ENCODE data around the gene OSBP2.
"Not testable (repeated sequence)": the region's sequence is repeated elsewhere in the genome, so short reads cannot be mapped to it uniquely, and the experiment has no call there.

OSBP2 gene

DNA sequence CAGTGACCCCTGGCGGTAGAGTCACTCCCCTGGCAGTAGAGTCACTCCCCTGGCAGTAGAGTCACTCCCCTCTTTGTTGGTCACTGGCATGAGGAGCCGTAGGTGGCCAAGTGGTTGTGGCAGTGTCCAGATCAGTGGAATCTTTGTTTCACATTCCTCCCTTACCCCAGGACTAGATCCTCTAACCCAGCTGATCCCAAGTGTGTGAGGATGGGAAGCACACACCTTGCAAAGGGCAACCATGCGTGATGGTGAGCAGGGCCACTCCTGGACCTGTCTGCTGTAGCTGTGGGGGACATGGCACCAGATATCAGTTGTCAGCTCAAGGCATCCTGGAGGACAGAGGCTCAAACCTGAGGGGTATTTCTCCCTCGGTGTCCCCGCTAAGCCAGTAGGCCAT is 37.8 kb downstream of the OSBP2 start:
- H3K36me3 ChIP-seq (ENCODE audit: control insufficient read depth in 5 of 5, insufficient read depth in 5 of 5, low read length in 5 of 5), result no peaks in the 10 kb centered on the region
- H3K27ac ChIP-seq (ENCODE audit: low read depth, low read length), result no peak overlapping the region
- no peak overlapping the region for H3K9ac ChIP-seq (ENCODE audit: low read length in 5 of 5)
- H3K9me3 ChIP-seq (ENCODE audit: control insufficient read depth in 5 of 5, low read length in 5 of 5), result no peaks in the 10 kb centered on the region
- no peak overlapping the region for H3K4me3 ChIP-seq (ENCODE audit: low read depth in 1 of 5, low read length in 5 of 5)
- no peaks in the 10 kb centered on the region for H3K4me1 ChIP-seq (ENCODE audit: control insufficient read depth in 5 of 5, insufficient read depth in 5 of 5, low read length in 5 of 5)
- no peaks in the 10 kb centered on the region for H3K27me3 ChIP-seq (ENCODE audit: control insufficient read depth in 5 of 5, insufficient read depth in 4 of 5, low read length in 5 of 5)

DNA sequence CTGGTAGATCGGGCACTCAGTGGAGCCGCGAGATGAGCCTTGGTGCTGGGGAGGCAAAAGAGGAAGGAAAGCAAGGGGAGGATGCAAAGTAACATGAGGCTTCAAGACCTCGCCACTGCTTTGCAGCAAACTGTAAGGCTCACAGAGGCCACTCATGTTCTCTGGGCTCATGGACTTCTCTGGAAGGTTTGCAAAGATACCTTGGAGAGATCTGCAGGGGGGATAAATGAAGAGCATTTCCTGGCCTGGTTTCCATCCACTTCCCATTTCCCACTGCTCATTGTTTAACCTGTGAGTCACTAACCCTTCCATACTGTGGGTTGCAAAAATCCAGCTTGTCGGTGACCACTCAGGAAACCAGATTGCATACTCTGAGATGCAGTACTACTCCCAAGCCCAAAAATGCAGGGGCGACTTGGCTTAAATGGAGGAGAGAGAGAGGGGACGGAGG is 38.5 kb downstream of the OSBP2 start:
- Histone ChIP-seq H3K9ac (ENCODE audit: low read length in 5 of 5) (no peak overlapping the region), H3K27ac (ENCODE audit: low read depth, low read length) (no peak overlapping the region), H3K9me3 (ENCODE audit: control insufficient read depth in 5 of 5, low read length in 5 of 5) (no peaks in the 10 kb centered on the region), H3K4me3 (ENCODE audit: low read depth in 1 of 5, low read length in 5 of 5) (no peak overlapping the region), H3K4me1 (ENCODE audit: control insufficient read depth in 5 of 5, insufficient read depth in 5 of 5, low read length in 5 of 5) (no peaks in the 10 kb centered on the region), H3K27me3 (ENCODE audit: control insufficient read depth in 5 of 5, insufficient read depth in 4 of 5, low read length in 5 of 5) (no peaks in the 10 kb centered on the region), H3K36me3 (ENCODE audit: control insufficient read depth in 5 of 5, insufficient read depth in 5 of 5, low read length in 5 of 5) (no peaks in the 10 kb centered on the region)

DNA sequence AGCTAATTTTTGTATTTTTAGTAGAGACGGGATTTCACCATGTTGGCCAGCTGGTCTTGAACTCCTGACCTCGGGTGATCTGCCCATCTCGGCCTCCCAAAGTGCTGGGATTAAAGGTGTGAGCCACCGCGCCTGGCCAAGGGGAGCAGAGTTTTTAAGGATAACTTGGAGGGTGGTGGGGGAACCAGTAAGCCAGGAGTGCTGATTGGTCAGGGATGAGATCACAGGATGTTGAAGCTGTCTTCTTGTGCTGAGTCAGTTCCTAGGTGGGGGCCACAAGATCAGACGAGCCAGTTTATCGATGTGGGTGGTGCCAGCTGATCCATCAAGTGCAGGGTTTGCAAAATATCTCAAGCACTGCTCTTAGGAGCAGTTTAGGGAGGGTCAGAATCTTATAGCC is 45.3 kb downstream of the OSBP2 start:
- H3K9ac ChIP-seq (ENCODE audit: low read length in 5 of 5); H3K9me3 ChIP-seq (ENCODE audit: control insufficient read depth in 5 of 5, low read length in 5 of 5); H3K36me3 ChIP-seq (ENCODE audit: control insufficient read depth in 5 of 5, insufficient read depth in 5 of 5, low read length in 5 of 5); H3K27me3 ChIP-seq (ENCODE audit: control insufficient read depth in 5 of 5, insufficient read depth in 4 of 5, low read length in 5 of 5); H3K4me3 ChIP-seq (ENCODE audit: low read depth in 1 of 5, low read length in 5 of 5); H3K27ac ChIP-seq (ENCODE audit: low read depth, low read length): not testable (repeated sequence)
- H3K4me1 ChIP-seq (ENCODE audit: control insufficient read depth in 5 of 5, insufficient read depth in 5 of 5, low read length in 5 of 5), result peaks cover 0 to 13% (median 3%) of the 10 kb centered on the region in 5 donors

DNA sequence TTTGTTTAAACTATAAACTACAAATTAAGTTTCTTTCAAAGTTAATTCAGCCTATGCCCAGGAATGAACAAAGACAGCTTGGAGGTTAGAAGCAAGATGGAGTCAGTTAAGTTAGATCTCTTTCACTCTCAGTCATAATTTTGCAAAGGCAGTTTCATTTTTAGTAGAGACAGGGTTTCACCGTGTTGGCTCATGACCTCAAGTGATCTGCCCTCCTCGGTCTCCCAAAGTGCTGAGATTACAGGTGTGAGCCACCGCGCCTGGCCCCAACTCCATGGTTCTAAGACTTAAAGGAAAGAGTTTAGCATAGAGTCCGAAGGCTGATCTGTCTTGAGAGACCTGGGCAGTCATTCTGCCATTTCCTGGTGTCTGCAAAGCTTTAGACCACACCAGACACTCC is 45.8 kb downstream of the OSBP2 start:
- H3K9ac ChIP-seq (ENCODE audit: low read length in 5 of 5); H3K4me3 ChIP-seq (ENCODE audit: low read depth in 1 of 5, low read length in 5 of 5); H3K9me3 ChIP-seq (ENCODE audit: control insufficient read depth in 5 of 5, low read length in 5 of 5); H3K36me3 ChIP-seq (ENCODE audit: control insufficient read depth in 5 of 5, insufficient read depth in 5 of 5, low read length in 5 of 5); H3K27ac ChIP-seq (ENCODE audit: low read depth, low read length); H3K27me3 ChIP-seq (ENCODE audit: control insufficient read depth in 5 of 5, insufficient read depth in 4 of 5, low read length in 5 of 5): not testable (repeated sequence)
- peaks cover 0 to 13% (median 3%) of the 10 kb centered on the region in 5 donors for H3K4me1 ChIP-seq (ENCODE audit: control insufficient read depth in 5 of 5, insufficient read depth in 5 of 5, low read length in 5 of 5)

DNA sequence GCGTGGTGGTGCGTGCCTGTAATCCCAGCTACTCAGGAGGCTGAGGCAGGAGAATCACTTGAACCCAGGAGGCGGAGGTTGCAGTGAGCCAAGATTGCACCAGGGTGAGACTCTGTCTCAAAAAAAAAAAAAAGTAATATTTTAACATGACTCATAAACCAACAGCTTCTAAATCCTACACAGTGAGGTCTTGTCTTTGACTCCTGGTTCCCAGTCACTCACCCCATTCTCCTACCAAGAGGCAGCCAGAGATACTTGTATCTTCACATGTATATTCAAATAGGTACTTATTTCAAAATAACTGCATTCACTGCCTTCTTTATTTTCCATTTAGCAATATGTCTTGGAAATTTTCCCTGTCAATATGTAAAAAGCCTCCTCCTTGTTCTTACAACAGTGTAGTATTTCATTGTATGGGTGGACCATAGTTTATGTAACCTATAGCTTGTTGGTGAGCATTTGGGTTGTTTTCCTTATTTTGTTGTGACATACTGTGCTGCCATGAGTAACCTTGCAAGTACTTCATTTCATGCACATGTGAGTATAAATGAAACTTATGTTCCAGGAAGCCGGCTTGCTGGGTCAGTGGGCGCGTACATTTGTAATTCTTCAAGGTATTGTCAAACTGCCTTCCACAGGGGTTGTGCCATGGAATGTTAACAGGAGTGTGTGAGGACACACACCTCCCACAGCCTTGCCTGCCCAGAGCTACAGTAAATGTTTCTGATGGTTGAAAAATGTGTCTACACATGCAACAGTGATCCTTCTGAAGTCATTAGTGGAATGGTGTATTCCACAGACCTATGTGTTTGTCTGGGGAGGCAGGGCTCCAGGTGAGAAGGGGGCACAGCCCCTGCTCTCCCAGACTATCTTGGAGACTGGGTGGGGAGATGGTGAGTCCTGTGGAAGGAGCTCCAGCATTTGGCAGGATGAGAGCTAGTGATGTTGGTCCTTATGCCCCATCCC is 47.9 kb downstream of the OSBP2 start:
- H3K9ac ChIP-seq (ENCODE audit: low read length in 5 of 5), result no peak overlapping the region
- H3K4me3 ChIP-seq (ENCODE audit: low read depth in 1 of 5, low read length in 5 of 5), result no peak overlapping the region
- no peaks in the 10 kb centered on the region for H3K36me3 ChIP-seq (ENCODE audit: control insufficient read depth in 5 of 5, insufficient read depth in 5 of 5, low read length in 5 of 5)
- H3K9me3 ChIP-seq (ENCODE audit: control insufficient read depth in 5 of 5, low read length in 5 of 5), result no peaks in the 10 kb centered on the region
- H3K27ac ChIP-seq (ENCODE audit: low read depth, low read length), result no peak overlapping the region
- H3K27me3 ChIP-seq (ENCODE audit: control insufficient read depth in 5 of 5, insufficient read depth in 4 of 5, low read length in 5 of 5), result peaks cover 0 to 6% (median 3%) of the 10 kb centered on the region in 5 donors
- H3K4me1 ChIP-seq (ENCODE audit: control insufficient read depth in 5 of 5, insufficient read depth in 5 of 5, low read length in 5 of 5), result peaks cover 0 to 13% (median 3%) of the 10 kb centered on the region in 5 donors

DNA sequence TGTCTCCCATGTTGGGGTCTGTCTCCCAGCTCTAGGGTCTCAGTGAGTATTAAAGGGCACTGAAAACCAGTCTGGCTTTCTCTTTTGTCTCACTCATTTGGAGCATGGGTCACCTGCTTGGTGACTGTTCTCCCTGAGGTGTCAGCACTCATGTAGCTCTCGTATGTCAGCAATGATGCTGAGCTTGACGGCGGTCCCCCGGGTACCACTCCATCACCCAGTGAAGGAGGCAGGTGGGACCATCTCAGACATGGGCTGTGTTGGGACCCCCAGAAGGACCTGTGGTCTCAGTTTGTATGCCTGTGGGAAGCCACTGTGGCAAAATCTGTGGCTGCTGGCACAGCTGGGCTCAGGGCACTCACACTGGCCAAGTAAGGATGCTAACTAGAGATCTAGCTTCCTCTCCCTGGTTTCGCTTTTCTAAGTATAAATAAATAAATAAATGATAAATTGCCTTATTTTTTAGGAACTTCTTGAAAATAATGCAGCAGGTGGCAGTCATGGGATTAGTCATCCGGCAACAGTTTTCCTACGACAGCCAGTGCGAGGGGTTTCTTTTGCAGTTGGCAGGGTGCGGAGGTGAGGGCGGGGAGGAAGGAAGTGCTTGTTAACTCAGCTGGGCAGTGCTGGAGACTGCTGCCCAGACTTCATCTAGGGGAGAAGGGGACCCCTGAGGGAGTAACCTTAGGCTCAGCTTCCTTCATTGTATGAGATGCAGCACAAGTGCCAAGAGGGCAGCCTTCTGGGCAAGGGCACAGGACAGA is 48.8 kb downstream of the OSBP2 start:
- peaks cover 0 to 13% (median 3%) of the 10 kb centered on the region in 5 donors for H3K4me1 ChIP-seq (ENCODE audit: control insufficient read depth in 5 of 5, insufficient read depth in 5 of 5, low read length in 5 of 5)
- H3K36me3 ChIP-seq (ENCODE audit: control insufficient read depth in 5 of 5, insufficient read depth in 5 of 5, low read length in 5 of 5), result no peaks in the 10 kb centered on the region
- no peak overlapping the region for H3K9ac ChIP-seq (ENCODE audit: low read length in 5 of 5)

DNA sequence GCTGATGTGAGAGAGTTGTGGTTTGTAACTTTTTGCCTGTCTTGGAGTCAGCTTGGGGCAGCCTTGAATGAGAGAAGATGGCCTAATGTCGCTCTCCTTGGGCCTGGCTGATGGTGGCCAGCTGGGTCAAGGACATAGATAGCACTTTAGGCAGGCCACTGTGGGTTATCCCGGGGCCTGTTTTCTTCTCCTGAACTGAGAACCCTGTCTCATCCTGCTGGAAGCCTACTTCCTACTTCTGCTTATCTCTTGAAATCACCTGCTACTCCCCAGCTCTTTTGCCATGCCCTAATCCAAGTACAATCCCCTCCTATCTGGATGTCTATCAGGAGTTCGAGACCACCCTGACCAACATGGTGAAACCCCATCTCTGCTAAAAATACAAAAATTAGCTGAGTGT is 49.5 kb downstream of the OSBP2 start:
- no peaks in the 10 kb centered on the region for H3K9me3 ChIP-seq (ENCODE audit: control insufficient read depth in 5 of 5, low read length in 5 of 5)
- peaks cover 0 to 5% (median 3%) of the 10 kb centered on the region in 5 donors for H3K27me3 ChIP-seq (ENCODE audit: control insufficient read depth in 5 of 5, insufficient read depth in 4 of 5, low read length in 5 of 5)
- H3K36me3 ChIP-seq (ENCODE audit: control insufficient read depth in 5 of 5, insufficient read depth in 5 of 5, low read length in 5 of 5), result no peaks in the 10 kb centered on the region
- H3K27ac ChIP-seq (ENCODE audit: low read depth, low read length), result no peak overlapping the region
- no peak overlapping the region for H3K9ac ChIP-seq (ENCODE audit: low read length in 5 of 5)
- H3K4me1 ChIP-seq (ENCODE audit: control insufficient read depth in 5 of 5, insufficient read depth in 5 of 5, low read length in 5 of 5), result peaks cover 0 to 13% (median 3%) of the 10 kb centered on the region in 5 donors
- H3K4me3 ChIP-seq (ENCODE audit: low read depth in 1 of 5, low read length in 5 of 5), result no peak overlapping the region

More for the DNA sequence above, 48.8 kb downstream of the OSBP2 start:
- no peak overlapping the region for H3K27ac ChIP-seq (ENCODE audit: low read depth, low read length)
- H3K4me3 ChIP-seq (ENCODE audit: low read depth in 1 of 5, low read length in 5 of 5), result no peak overlapping the region
- H3K27me3 ChIP-seq (ENCODE audit: control insufficient read depth in 5 of 5, insufficient read depth in 4 of 5, low read length in 5 of 5), result peaks cover 0 to 6% (median 3%) of the 10 kb centered on the region in 5 donors
- no peaks in the 10 kb centered on the region for H3K9me3 ChIP-seq (ENCODE audit: control insufficient read depth in 5 of 5, low read length in 5 of 5)

DNA sequence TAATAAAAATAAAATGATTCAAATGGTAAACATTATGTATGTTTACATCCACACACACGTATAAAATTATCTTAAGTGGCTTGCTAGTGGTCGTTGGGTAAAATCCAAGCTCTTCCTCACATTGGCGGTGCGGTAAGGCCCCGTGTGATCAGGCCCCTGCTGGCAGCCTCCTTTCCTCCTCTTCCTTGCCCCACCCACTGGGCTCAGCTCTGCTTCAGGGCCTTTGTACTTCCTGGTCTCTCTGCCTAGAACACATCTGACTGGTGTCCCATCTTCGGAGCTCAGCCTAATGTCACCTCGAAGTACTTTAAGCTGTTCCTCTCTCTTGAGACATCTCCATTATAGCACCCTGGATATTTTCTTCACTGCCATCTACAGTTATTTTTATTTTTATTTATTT is 52.8 kb downstream of the OSBP2 start:
- Histone ChIP-seq H3K27me3 (ENCODE audit: control insufficient read depth in 5 of 5, insufficient read depth in 4 of 5, low read length in 5 of 5) (peaks cover 0 to 2% (median 0%) of the 10 kb centered on the region in 5 donors), H3K4me3 (ENCODE audit: low read depth in 1 of 5, low read length in 5 of 5) (no peak overlapping the region), H3K36me3 (ENCODE audit: control insufficient read depth in 5 of 5, insufficient read depth in 5 of 5, low read length in 5 of 5) (no peaks in the 10 kb centered on the region), H3K27ac (ENCODE audit: low read depth, low read length) (no peak overlapping the region), H3K9ac (ENCODE audit: low read length in 5 of 5) (no peak overlapping the region), H3K4me1 (ENCODE audit: control insufficient read depth in 5 of 5, insufficient read depth in 5 of 5, low read length in 5 of 5) (peaks cover 0 to 13% (median 3%) of the 10 kb centered on the region in 5 donors), H3K9me3 (ENCODE audit: control insufficient read depth in 5 of 5, low read length in 5 of 5) (no peaks in the 10 kb centered on the region)

DNA sequence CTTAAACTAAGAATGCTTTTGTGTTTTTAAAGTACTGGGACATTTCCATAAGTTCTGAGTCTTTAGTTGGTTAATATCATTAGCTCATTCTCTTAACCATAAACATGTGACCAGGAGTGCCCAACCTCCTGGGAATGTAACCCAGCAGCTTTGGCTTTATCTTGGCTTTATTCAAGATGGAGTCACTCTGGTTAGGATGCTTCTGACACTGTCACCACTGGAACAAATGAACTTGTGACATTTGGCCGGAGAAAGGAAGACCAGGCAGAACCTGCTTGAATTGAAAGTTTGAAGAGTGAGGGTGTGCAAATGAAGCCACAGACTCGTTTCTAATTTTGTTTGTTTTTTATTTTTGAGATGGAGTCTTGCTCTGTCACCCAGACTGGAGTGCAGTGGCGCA is 54.6 kb downstream of the OSBP2 start:
- no peak overlapping the region for H3K9ac ChIP-seq (ENCODE audit: low read length in 5 of 5)
- H3K4me1 ChIP-seq (ENCODE audit: control insufficient read depth in 5 of 5, insufficient read depth in 5 of 5, low read length in 5 of 5), result no peaks in the 10 kb centered on the region
- no peaks in the 10 kb centered on the region for H3K36me3 ChIP-seq (ENCODE audit: control insufficient read depth in 5 of 5, insufficient read depth in 5 of 5, low read length in 5 of 5)
- H3K4me3 ChIP-seq (ENCODE audit: low read depth in 1 of 5, low read length in 5 of 5), result no peak overlapping the region
- H3K27me3 ChIP-seq (ENCODE audit: control insufficient read depth in 5 of 5, insufficient read depth in 4 of 5, low read length in 5 of 5), result no peaks in the 10 kb centered on the region
- H3K9me3 ChIP-seq (ENCODE audit: control insufficient read depth in 5 of 5, low read length in 5 of 5), result no peaks in the 10 kb centered on the region
- H3K27ac ChIP-seq (ENCODE audit: low read depth, low read length), result no peak overlapping the region

DNA sequence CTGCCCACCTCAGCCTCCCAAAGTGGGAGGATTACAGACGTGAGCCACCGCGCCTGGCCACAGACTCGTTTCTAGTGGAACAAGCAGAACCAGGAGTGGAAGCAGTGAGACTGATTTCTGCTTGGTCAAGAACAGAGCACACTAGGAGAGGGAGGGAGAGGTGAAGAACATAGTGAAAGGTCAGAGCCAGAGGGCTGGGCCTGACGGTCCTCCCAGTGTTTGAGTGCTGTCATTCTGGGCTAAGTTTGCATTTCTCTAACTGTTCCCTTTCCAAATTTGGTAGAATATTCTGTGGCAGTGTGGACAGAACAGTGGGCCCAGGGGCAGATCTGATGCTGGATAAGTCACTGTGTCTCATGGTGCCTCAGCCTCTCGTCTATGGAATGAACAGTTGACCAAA is 55.2 kb downstream of the OSBP2 start:
- no peak overlapping the region for H3K27ac ChIP-seq (ENCODE audit: low read depth, low read length)
- H3K36me3 ChIP-seq (ENCODE audit: control insufficient read depth in 5 of 5, insufficient read depth in 5 of 5, low read length in 5 of 5), result no peaks in the 10 kb centered on the region
- no peak overlapping the region for H3K4me3 ChIP-seq (ENCODE audit: low read depth in 1 of 5, low read length in 5 of 5)
- no peaks in the 10 kb centered on the region for H3K4me1 ChIP-seq (ENCODE audit: control insufficient read depth in 5 of 5, insufficient read depth in 5 of 5, low read length in 5 of 5)
- H3K9me3 ChIP-seq (ENCODE audit: control insufficient read depth in 5 of 5, low read length in 5 of 5), result no peaks in the 10 kb centered on the region
- H3K9ac ChIP-seq (ENCODE audit: low read length in 5 of 5), result no peak overlapping the region
- H3K27me3 ChIP-seq (ENCODE audit: control insufficient read depth in 5 of 5, insufficient read depth in 4 of 5, low read length in 5 of 5), result no peaks in the 10 kb centered on the region
